HG03469 (cell line): Measurements from ENCODE around the gene SHANK1.
"Not testable (repeated sequence)": the region's sequence is repeated elsewhere in the genome, so short reads cannot be mapped to it uniquely, and the experiment has no call there.

Source experiments
- ATAC-seq: cut with Tn5 transposase; IDR thresholded peaks from one replicate; pipeline ENCODE4 v1.9.1; 2021; ENCODE audit warnings: mild to moderate bottlenecking, moderate library complexity, moderate number of reproducible peaks; ENCODE audit not compliant: unreplicated experiment

SHANK1 gene

GRCh38 chr19:50640368-50640767 lies 79.2 kb downstream of the SHANK1 start:
- ATAC-seq, result no peak

DNA sequence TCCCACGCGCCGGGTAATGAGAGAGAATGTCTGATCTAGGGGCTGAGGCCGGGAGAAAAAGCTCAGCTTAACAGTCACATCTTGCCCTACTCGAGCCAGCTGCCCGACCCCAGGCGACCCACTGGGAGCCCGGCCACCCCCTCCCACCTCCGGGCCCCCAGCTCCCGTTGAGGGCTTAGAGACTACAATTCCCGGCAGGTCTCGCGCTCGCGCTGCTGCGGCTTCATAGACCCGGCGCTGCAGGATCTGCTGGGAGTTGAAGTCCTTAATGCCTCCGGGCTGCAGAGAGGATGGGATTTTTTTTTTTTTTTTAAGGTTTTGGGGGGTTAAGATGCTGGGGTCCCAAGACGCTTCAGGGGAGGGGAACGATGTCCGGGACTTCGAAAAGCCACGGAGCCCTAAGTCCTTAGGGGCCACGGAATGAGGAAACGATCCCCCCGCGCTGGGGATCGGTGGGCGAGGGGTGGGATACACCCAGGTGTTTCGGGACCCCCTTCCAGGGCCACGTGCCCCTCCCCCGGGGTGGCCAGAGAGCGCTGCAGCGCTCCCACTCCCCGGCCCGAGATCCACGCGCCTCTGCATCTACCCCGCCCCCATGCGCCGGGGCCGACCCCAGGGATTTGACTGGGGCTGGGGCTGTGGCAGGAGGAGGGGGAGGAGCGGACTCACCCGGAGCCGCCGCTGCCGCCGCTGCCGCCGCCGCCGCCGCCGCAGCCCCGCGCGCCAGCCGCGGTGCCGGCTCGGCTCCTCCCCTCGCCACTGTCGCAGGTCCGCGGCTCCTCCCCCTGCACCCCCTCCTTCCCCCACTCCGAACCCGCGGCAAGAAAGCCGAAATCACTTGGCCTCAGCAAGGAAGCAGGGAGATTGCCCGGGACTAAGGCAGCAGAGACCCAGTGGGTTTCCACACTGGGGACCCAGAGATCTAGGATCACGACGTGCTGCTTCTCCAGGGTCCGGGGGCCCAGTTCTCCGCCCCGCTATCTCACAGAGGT lies 80.2 kb downstream of the SHANK1 start, which contains the start of gene SYT3:
Gene SYT3 (minus strand): TSS at position 761 of the 992 bp plus-strand sequence. CDS start 2,470 bp downstream, outside the sequence.
- no peak for ATAC-seq

- ATAC-seq, result no peak
These were observed 81.0 kb downstream of the SHANK1 start for GRCh38 chr19:50638600-50638999.

DNA sequence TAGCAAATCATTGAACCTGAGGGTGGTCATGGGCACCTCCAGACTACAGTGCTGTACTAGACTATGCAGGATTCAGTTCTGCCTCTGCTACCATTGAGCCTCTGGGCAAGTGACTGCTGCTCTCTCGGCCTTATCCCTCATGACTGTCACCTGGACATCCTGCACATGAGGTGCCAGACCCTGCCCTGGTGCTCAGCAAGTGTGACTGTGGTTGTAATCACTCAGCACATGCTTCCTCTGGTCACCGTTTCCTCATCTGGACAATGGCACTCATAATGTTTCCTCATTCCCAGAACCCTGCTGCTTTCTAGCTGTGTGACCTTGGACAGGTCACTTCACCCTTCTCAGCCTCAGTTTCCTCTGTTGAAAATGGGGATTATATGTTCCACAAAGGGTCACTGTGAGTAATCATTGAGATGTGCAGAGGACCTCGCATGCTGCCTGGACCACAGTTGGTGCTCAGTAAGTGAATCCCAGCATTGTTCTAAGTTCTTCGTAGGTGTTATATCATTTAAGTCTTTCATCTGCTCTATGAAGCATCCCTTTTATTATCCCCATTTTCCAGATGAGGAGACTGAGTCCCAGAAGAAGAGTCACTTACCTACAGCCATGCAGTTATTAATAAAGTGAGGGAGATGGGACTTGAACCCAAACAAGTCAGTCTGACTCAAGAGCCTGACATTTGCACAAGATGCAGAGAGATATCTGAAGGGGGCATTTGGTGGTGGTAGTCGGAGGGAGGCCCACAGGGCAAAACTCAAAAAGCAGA lies 83.1 kb downstream of the SHANK1 start:
- no peak for ATAC-seq

DNA sequence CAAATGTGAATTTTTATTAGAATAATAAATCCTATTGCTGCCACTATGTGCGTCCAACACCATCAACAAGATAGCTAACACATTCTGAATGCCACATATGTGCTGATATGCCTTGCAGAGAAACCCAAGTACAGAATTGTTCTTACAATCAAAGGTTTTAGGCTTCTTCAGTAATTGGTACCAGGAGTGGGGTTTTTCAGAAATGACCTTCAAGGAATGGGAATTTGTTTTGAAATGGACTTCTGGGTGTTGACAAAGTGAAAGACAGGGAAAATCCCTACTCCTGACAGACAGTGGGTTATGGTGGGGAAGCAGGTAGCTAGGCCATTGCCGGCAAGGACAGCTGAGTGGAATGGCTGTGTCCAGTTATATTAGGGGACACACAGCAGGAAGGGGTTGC lies 85.6 kb downstream of the SHANK1 start:
- ATAC-seq, result no peak

DNA sequence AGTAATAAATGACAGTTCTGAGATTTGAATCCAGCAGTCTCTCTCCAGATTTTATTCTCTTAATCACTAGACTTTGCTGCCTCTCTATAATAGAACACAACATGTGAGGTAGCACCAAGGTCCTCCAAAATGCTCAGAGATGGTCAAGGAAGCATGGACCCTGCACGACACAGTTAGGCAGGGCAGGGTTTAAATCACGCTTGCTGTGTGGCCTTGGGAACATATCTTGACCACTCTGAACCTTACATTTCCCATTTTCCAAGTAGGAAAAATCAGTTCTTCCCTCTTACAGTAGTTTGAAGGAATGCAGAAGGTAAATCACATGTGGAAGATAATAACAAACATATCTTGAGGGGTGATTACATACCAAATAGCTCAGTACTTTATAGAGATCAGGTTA lies 86.2 kb downstream of the SHANK1 start:
- no peak for ATAC-seq

GRCh38 chr19:50632151-50632835 lies 87.3 kb downstream of the SHANK1 start:
- no peak for ATAC-seq

- no peak for ATAC-seq
These were observed 89.8 kb downstream of the SHANK1 start for GRCh38 chr19:50629801-50630200.

DNA sequence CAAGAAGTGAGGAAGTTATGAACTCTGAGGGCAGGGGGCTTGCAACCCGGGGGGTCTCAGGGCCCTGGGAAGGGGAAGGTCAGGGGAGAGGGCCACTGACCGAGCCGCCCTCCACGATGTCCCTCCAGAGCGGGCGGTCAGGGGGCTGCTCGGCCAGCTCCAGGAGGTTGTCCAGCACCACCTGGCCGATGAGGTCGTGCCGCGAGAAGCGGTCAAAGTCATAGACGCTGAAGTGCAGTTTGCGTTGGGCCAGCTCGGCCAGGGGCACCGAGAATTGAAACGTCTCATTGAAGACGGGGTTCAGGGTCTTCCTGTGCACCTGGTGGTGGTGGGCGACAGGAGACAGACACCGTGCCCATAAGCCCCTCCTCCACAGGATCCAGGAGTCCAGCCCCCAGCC lies 90.4 kb downstream of the SHANK1 start:
- ATAC-seq, result no peak

- no peak for ATAC-seq
These were observed 91.1 kb downstream of the SHANK1 start for GRCh38 chr19:50628551-50628950.

- ATAC-seq, result no peak
These were observed 91.5 kb downstream of the SHANK1 start for GRCh38 chr19:50628146-50628545.

- ATAC-seq, result no peak
These were observed 92.8 kb downstream of the SHANK1 start for GRCh38 chr19:50626795-50627194.

DNA sequence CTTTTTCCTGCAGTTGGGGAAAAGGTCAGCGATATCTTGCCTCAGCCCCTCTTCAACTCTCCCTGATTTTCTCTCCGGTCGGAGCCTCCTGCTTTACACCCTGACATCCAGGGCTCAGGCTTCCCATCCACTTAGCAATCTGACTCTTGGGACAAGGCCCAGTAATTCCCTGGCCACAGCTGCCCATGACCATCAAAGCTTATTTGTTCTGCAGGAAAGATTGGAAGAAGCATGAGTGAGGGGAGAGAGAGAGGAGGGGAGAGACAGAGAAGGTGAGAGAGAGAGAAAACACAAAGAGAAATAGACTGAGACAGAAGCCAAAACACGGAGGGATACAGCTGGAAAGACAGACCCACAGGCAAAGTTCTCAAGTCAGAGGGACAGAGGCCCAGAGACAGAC lies 93.6 kb downstream of the SHANK1 start:
- no peak for ATAC-seq

DNA sequence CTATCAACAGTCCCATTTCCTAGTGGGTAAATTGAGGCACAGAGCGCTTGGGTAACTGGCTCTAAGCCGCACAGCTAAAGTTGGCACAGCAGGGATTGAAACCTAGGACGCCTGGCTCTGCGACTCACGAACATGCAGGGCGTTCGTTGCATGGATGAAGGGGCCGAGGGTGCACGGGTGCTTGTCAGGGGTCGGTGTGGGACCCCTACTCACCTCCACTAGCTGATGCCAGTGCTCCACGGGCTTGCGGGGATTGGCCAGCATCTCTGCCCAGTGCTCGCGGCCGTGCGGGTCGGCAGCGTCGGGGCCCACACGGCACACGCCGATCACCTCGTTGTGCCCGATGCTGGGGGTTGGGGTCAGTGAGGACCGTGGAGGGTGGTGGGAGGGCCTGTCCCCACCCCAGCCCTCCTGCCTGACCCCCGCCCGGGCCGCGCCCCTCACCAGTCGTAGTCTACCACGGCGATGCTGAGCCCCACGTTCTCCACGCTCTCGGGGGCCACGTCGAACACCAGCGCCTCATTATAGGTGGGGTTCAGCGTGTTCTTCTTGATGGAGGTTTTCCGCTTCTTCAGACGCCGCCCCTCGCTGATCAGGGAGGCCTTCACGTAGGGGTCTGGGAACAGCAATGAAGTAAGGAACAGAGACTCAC lies 94.5 kb downstream of the SHANK1 start:
- ATAC-seq, result no peak

DNA sequence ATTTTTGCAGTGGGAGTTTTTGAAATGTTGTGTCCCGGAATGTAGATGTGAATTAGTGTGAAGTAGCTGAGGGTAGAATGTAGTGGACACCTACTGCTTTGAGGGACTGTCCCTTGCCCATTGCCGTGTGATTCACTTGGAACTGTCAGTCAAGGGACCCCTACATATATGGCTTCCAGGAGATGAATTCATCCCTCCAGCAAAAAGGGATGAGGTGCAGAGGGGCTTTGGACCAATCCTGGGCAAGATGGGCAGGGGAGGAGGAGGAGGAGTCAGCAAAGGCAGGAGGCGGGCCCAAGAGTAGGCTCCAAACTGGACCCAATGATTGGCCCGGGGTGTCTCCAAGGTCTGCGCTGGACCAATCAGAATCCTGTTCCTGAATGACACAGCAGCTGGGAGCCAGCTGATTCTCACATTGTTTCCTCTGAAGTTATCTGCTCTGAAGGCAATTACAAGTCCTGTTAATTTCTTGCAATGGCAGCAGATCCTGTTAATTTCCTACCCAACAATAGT lies 99.2 kb downstream of the SHANK1 start:
- not testable (repeated sequence) for ATAC-seq

GRCh38 chr19:50619184-50619583 lies 100.4 kb downstream of the SHANK1 start:
- ATAC-seq, result not testable (repeated sequence)

DNA sequence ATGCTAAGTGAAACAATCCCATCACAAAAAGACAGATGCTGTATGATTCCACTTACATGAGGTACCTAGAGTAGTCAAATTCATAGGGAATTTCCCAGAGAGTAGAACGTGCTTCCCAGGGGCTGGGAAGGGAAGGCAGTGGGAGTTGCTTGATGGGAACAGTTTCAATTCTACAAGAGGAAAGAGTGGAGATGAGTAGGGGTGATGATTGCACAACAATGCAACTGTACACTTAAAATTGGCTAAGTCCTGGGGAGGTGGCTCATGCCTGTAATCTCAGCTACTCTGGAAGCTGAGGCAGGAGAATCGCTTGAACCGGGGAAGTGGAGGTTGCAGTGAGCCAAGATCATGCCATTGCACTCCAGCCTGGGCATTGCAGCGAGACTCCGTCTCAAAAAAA lies 101.2 kb downstream of the SHANK1 start:
- ATAC-seq, result not testable (repeated sequence)

- not testable (repeated sequence) for ATAC-seq
These were observed 106.8 kb downstream of the SHANK1 start for GRCh38 chr19:50612504-50613404.
